Measurements from ENCODE around the gene L1CAM. TPM values are rescaled to one million over a fixed set of nuclear protein-coding genes. Genes with fewer than 3 reads are reported as not detected.

The L1CAM gene
- total and polyA plus RNA-seq, 2 experiments from 2014 or later, result 0.33 to 0.69 TPM

- Histone ChIP-seq H3K4me2 (no peak within 1 kb of the TSS), H3K36me3 (replicated peaks; ENCODE audit: insufficient read depth, low read depth) (no peaks in the 10 kb centered on the region), H3K9me2 (replicated peaks; ENCODE audit: insufficient read depth) (no peaks in the 10 kb centered on the region), H3K4me3 (no peak within 1 kb of the TSS), H4K20me1 (ENCODE audit: insufficient read depth, poor library complexity, severe bottlenecking) (no peaks in the 10 kb centered on the region), H3K27ac (no peak within 1 kb of the TSS), H3K4me1 (ENCODE audit: insufficient read depth) (no peaks in the 10 kb centered on the region), H2AFZ (no peak within 1 kb of the TSS), H3K79me2 (no peaks in the 10 kb centered on the region), H3K9me3 (ENCODE audit: low read depth) (no peaks in the 10 kb centered on the region), H3K27me3 (no peaks in the 10 kb centered on the region)
- 70% methylated on average over 20 of the region's 26 CpGs for WGBS (ENCODE audit: low lambda C conversion rate, missing lambda C conversion rate)
- no peak for DNase-seq (ENCODE audit: low spot score)
- TF ChIP-seq EZH2 (IDR thresholded peaks at IDR 0.05; ENCODE audit: borderline replicate concordance), result no peak
- no peak for TF ChIP-seq CTCF (IDR thresholded peaks at IDR 0.05; ENCODE audit: poor library complexity)
- no peak for TF ChIP-seq EZH2phosphoT487 (IDR thresholded peaks at IDR 0.05; ENCODE audit: low read depth, severe bottlenecking, unreplicated experiment)
Observed at GRCh38 chrX:153903991-153904957, 18.3 kb upstream of the L1CAM start, which contains the start of gene AVPR2. AVPR2 (plus strand) TSS chrX:153904673; CDS start chrX:153905146, 473 bp downstream.

GRCh38 chrX:153903238-153903980 lies 17.4 kb upstream of the L1CAM start:
- TF ChIP-seq EZH2 (IDR thresholded peaks at IDR 0.05; ENCODE audit: borderline replicate concordance), result no peak
- no peak for TF ChIP-seq CTCF (IDR thresholded peaks at IDR 0.05; ENCODE audit: poor library complexity)
- TF ChIP-seq EZH2phosphoT487 (IDR thresholded peaks at IDR 0.05; ENCODE audit: low read depth, severe bottlenecking, unreplicated experiment), result no peak
- Histone ChIP-seq H3K4me3 (no peak overlapping the region), H3K27ac (no peak overlapping the region), H2AFZ (no peak overlapping the region), H3K79me2 (no peaks in the 10 kb centered on the region), H3K27me3 (no peaks in the 10 kb centered on the region), H3K4me1 (ENCODE audit: insufficient read depth) (no peaks in the 10 kb centered on the region), H3K4me2 (no peak overlapping the region), H4K20me1 (ENCODE audit: insufficient read depth, poor library complexity, severe bottlenecking) (no peaks in the 10 kb centered on the region), H3K9me3 (ENCODE audit: low read depth) (no peaks in the 10 kb centered on the region), H3K9me2 (replicated peaks; ENCODE audit: insufficient read depth) (no peaks in the 10 kb centered on the region), H3K36me3 (replicated peaks; ENCODE audit: insufficient read depth, low read depth) (no peaks in the 10 kb centered on the region)
- DNase-seq (ENCODE audit: low spot score), result no peak
- WGBS (ENCODE audit: low lambda C conversion rate, missing lambda C conversion rate), result 87% methylated on average over 14 of the region's 18 CpGs

GRCh38 chrX:153902385-153902784 lies 16.4 kb upstream of the L1CAM start:
- H3K27ac ChIP-seq, result no peak overlapping the region
- DNase-seq (ENCODE audit: low spot score), result no peak
- no peaks in the 10 kb centered on the region for H3K79me2 ChIP-seq
- H4K20me1 ChIP-seq (ENCODE audit: insufficient read depth, poor library complexity, severe bottlenecking), result no peaks in the 10 kb centered on the region
- no peaks in the 10 kb centered on the region for H3K27me3 ChIP-seq
- H3K4me1 ChIP-seq (ENCODE audit: insufficient read depth), result no peaks in the 10 kb centered on the region
- H3K9me2 ChIP-seq (replicated peaks; ENCODE audit: insufficient read depth), result no peaks in the 10 kb centered on the region
- no peak overlapping the region for H2AFZ ChIP-seq
- no peak overlapping the region for H3K4me2 ChIP-seq
- TF ChIP-seq EZH2phosphoT487 (IDR thresholded peaks at IDR 0.05; ENCODE audit: low read depth, severe bottlenecking, unreplicated experiment) (no peak), CTCF (IDR thresholded peaks at IDR 0.05; ENCODE audit: poor library complexity) (no peak), EZH2 (IDR thresholded peaks at IDR 0.05; ENCODE audit: borderline replicate concordance) (no peak)
- no peak overlapping the region for H3K4me3 ChIP-seq
- WGBS (ENCODE audit: low lambda C conversion rate, missing lambda C conversion rate), result 73% methylated on average over 10 of the region's 10 CpGs
- H3K9me3 ChIP-seq (ENCODE audit: low read depth), result no peaks in the 10 kb centered on the region
- H3K36me3 ChIP-seq (replicated peaks; ENCODE audit: insufficient read depth, low read depth), result no peaks in the 10 kb centered on the region
